HG02884 (cell line): ENCODE results near the gene FRMD5.

Experiments
- ATAC-seq: cut with Tn5 transposase; IDR thresholded peaks from one replicate; pipeline ENCODE4 v1.9.1; 2021; ENCODE audit warnings: mild to moderate bottlenecking, moderate library complexity; ENCODE audit not compliant: unreplicated experiment

FRMD5 gene

DNA sequence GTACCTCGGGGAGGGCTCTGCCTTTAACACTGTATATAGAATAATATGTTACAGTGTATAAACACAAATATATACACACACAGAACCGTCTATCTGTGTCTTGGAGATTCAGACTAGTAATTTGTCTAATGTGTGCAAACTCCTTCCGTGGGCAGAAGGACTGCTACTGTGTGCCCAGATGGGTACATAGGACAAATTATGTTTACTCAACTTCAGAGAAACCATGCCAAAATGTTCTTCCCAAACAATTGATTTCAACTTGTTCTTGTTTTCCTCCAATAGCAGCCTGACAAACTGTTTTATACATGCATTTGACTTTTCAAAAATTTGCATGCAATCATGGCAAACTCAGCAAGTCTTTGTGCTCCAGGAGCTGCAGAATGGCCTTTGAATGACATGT, 97.5 kb downstream of the FRMD5 start:
- no peak for ATAC-seq

DNA sequence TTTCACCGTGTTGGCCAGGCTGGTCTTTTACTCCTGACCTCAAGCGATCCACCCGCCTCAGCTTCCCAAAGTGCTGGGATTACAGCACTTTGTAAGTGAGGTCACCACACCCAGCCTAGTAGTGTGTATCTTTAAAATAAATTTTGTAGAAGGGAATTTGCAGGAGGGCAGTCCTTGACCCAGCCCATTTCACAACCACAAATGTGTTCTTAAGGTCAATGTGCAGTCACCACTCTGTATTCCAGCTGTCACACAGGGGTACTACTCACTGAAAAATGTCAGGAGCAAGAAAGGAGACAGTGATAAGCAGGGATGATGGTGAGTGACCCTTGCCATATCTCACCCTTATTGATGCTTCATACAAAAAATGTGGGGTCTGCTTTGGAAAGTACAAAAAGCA, 98.5 kb downstream of the FRMD5 start:
- no peak for ATAC-seq

DNA sequence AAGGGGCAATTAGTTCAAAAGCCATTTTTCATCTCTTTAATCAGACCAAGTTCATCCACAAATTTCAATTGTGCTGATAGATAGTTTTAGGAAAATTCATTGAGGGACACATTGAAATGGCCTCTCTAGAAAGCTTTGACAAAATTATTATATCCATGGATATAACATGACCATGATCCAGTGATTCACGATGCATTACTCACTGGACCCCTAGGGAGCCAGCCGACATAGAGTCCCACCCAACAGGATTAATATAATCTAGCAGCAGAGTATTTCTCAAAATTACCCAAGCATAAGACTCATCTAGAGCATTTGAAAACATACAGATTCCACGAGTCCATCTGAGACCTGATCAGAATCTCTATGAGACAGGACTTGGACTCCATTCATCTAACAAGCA, 100.3 kb downstream of the FRMD5 start:
- no peak for ATAC-seq

DNA sequence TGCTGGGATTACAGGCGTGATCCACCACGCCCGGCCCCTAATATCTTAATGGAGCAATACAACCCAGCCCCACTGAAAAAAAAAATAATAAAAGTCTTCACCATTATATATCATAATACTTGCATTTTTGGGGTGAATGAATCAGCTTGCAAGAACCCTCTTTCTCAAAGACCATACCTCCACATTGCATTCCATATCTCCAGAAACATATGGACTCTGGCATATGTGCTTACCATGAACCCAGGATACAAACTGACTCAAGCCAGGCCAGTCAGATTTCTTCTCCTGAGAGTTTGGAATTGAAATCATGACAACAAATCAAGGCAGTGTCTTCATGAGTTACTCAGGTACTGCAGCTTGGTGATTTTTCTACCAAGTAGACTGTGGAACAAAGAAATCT, 101.2 kb downstream of the FRMD5 start:
- ATAC-seq, result no peak

DNA sequence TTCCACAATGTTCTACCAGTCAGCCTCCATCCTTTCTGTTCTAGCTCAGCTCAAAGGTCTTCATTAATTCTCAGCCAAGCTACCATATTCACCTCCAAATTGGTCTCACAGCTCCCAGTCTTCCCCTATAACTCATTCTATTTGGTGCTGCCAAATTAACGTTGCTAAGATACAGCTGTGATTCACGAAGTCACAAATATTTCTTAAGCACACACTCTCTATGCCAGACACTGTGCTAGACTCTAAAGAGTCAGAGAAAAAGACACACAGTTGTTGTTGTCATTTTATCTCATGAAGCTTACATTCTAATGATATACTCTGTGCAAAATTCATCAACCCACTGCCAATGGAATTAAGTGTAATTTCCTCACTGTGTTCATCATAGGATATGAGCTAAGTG, 102.8 kb downstream of the FRMD5 start:
- ATAC-seq, result no peak

DNA sequence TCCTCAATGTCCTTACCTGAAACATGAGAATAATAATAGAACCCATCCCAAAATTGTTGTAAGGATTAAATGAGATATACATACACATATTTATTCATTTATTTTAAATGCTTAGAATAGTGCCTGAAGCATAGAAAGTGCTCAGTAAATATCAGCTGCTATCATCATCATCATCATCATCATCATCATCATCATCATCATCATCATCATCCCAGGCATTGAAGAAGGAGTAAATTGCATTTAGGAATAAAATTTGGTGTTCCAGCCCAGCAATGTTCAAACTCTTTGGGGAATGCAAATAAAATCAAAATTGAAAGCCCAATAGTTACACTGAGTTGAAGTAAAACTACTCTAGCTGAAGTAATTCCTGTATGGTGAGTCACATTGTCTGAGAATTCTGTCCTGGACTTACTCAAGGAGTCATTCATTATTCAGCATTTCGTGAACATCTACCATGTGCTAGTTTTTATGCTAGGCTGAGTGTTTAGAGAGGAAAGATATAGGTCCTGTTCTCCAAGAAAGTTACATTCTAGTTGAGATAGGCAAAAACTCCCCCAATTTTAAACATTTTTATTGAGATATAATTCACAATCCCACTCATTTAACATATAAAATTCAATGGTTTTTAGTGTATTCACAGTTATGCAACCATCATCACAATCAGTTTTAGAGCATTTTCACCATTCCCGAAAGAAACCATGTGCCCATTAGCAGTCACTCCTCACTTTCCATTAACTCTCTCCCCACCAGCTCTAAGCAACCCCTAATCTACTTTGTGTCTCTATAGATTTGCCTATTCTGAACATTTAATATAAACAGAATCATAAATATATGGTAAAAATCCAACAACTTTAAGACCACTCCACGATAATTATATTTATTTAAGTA, 107.2 kb downstream of the FRMD5 start:
- no peak for ATAC-seq

DNA sequence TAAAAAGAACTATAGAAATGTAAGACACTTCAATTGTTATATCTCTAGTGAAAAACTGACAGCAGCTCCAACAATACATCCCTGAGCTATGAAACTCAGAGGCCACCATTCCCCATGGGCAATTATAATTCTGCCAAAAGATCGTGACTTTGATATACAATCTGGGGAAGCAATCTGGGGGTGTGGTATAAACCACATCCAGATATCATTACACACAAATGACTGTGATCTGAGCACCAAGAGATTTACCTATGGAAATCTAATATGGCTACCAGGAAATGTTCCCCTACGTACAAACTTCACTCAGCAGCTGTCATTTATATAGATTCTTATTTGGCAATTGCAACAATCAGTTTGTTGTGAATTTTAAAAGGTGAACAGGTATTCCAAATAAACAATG, 110.3 kb downstream of the FRMD5 start:
- no peak for ATAC-seq

DNA sequence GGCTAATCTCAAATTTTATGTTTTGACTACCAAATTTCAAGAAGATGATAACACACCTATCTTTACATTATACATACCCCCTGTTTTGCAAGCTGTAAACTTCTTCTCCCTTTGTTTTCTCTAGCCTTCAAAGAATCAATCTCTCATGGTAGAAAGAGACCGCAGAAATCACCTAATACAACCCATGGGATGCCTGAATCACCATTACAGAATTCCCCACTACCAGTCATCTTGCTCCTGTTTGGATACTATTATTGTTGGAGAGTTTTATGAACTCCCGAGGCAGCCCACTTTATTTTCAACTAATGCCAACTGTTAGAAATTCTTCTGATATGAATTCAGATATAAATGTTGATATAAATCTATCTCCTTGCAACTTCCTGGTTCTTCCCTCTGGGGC, 110.9 kb downstream of the FRMD5 start:
- ATAC-seq, result no peak

DNA sequence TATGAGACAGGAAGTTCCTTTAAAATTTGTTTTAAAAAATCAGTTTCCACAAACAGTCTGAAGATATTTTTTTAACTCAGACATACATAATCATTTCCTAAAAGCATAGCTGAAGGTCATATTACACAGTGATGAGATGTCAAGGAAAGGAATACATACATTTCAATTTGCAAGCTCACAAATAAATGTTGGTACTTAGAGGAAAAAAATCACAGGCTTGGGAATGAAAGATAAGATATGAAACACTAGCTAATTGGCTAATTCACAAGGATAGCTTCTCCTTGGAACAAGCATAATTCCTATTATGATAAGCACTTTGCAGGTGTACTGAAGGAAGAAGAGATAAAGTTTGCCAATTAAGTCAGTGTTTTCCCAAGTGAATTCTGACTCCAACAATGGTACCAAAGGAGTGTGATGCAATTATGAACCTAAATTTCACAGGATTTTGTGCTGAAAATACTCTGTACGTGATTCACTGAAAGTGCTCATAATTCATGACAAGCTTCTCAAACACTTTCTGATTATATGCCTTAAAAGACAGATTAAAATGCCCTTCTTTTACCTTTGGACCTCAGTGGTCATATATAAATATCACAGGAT, 112.4 kb downstream of the FRMD5 start:
- no peak for ATAC-seq

DNA sequence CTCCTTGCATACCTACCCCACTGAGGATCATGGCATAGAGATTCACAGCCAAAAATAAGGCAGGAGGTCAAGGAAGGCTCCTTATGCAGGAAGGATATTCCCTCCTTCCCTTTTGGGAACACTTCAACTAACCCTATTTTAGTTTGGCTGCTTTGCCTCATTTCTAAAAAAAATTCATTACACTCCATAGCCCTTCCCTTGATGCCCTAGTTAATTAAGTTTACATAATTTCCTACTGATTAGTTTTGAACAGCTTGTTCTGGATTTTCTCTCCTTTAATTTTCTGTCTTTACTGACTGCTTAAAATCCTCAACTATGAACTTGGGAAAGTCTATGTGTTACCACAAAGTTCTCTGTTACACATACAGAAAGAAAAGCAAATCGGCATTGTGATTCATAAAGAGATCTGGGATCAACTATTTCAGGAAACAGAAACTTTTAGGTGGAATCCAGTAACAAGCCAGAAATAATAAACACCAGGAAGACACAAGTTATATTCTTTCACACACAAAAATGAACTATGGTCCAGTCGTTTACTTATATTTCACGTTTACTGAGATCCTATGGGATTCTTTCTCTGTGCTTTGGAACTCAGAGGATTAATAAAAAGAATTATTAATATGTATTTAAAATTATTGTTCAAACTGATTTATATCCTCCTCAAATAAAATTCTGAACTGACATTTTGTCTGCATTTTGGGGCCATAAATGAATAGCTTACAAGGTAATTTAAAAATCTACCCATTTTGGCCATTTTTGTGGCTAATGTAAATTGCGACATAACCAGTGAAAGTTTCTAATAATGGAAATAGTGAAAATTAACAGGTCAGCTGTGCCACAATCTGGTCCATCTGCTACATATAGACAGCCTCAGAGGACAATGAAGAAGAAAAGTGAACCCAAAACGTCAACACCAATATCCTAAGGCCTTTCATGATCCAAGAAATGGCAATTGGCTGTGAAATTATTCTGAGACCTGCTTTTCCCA, 113.8 kb downstream of the FRMD5 start:
- ATAC-seq, result no peak

DNA sequence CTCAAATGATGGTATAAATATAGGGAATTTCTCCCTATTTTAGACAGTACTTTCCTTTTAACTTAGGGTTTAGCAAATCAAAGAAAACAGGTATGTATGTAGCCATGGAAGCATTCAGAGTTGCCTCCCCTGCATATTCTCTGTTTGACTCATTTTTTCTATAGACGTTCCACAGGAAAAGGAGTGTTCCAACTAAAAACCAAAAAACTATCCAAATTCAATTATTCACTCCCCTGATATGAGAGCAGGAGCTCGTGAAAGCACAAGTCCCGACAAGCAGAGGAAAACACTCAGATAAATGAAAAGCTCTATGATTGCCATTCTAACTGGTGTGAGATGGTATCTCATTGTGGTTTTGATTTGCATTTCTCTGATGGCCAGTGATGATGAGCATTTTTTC, 119.5 kb downstream of the FRMD5 start:
- ATAC-seq, result no peak

DNA sequence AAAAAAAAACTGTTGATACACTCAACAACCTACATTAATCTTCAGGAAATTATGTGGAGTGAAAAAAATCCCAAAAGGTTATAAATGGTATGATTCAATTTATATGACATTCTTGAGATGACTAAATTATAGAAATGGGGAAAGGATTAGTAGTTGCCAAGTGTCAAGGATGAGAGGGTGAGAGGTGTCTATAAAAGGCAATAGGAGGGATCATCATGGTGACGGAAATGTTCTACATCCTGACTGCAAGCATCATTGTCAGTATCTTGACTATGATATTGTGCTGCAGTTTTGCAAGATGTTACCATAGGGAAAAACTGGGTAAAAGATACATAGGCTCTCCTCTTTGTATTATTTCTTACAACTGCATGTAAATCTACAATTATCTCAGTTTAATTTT, 125.6 kb downstream of the FRMD5 start:
- ATAC-seq, result no peak

DNA sequence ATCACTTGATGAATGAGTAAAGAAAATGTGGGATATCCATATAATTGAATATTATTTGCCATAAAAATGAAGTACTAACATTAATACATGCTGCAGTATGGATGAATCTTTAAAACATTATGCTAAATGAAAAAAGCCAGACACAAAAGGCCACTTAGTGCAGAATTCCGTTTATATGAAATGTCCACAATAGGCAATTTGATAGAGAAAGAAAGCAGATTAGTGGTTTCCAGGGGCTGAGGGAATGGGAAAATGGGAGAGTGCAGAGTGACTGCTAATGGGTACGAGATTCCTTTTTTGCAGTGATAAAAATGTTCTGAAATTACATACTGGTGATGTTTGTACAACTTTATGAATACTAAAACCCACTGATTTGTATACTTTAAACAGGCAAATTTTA, 126.7 kb downstream of the FRMD5 start:
- ATAC-seq, result no peak

DNA sequence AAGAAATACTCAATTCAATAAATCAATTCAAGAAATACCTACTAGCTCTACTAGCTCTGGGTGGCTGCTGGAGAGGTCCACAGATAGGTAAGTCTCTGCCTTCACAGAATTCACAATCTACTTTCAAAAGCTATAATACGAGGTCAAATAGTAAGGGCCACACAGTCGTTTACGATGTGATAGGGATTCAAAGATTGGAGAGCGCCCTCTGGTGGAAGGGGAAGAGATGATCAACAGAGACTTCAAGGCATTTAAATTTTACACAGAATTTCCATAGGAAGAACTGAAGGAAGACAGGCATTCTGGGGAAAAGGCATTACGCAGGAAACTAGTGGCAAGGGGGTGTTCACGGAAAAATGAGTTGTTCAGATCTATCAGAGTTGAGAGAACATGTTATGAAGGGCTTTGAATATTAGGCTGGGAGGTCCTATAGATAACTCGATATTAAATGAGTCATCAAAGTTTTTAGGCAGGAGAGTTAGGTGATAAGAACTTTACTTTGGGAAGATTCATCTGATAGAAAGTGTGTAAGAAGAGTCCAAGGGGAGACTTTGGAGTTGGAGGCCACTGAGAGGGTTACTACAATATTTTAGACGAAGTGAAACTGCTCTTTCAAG, 128.8 kb downstream of the FRMD5 start:
- ATAC-seq, result no peak

DNA sequence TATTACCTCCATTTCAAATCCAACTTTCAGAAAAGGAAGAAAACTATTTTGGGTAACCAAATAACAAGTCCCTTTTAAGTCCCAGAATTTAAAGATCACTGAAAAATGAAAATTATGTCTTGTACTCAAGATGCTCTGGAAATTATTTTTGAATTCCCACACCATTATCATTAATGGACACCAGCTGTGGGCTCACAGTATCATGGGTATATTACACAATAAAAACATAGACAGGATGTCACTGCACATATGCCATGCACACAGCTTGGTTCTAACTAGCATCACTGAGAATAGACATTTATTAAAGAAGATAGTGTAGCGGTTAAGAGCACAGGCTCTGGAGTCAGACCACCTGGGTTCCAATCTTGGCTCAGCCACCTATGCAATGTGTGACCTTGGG, 130.4 kb downstream of the FRMD5 start:
- ATAC-seq, result no peak

DNA sequence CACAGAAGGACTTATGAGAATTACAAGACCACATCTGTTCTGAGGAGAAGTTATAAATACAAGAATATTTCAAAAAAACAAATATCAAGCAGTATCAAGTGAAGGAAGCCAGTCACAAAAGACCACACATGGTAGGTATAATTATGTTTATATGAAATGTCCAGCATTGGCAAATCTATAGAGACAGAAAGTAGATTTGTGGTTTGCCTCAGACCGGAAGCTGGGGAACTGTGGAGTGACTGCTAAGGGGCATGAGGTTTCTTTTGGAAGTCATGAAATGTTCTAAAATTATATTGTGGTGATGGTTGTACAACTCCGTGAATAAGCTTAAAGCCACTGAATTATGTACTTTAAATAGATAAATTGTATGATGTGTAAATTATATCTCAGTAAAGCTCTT, 136.9 kb downstream of the FRMD5 start:
- ATAC-seq, result no peak

DNA sequence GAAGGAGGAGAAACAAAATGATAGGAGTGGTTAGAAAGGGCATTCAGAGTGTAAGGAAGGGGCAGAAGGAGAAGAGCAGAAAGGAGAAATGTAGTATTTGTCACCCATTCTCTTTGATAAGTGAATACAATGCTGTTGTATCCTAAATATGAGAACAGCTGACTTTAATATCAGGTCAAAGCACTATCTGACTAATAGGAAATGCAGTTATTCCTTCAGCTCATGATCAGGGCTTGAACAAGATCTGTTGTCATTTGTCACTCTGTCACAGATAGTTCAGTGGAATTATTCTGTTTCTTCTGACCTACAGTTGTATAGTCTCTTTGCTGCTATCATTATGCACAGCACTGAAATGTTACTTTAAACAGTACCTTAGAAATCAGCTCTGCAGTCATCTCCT, 149.4 kb downstream of the FRMD5 start:
- no peak for ATAC-seq

DNA sequence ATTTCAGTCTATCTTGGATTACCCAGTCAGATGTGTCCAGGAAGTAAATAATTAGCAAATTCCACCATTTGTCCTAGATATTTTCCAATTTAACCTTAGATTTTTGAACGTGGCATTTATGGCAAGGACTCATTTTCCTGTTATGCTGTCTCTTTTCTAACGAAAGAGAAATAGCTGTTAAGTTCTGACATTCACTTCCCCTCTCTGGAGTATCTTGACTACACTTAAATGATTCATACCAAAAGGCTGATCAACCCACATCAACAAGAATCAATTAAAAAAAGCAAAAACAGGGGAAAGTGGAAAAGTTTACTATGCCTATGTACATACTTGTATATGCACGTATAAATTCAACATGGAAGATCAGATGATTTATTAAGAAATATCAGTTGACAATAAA, 149.9 kb downstream of the FRMD5 start:
- no peak for ATAC-seq

DNA sequence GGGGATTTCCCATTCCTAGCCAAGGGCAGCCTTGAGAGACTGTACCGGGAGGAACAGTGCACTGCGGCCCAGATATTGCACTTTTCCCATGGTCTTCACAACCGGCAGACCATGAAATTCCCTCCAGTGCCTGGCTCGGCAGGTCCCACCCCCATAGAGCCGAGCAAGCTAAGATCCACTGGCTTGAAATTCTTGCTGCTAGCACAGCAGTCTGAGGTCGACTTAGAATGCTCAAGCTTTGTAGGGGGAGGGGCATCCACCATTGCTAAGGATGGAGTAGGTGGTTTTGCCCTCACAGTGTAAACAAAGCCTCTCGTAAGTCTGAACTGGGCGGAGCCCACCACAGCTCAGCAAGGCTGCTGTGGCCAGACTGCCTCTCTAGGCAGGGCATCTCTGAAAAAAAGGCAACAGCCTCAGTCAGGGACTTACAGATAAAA, 156.3 kb downstream of the FRMD5 start:
- no peak for ATAC-seq

DNA sequence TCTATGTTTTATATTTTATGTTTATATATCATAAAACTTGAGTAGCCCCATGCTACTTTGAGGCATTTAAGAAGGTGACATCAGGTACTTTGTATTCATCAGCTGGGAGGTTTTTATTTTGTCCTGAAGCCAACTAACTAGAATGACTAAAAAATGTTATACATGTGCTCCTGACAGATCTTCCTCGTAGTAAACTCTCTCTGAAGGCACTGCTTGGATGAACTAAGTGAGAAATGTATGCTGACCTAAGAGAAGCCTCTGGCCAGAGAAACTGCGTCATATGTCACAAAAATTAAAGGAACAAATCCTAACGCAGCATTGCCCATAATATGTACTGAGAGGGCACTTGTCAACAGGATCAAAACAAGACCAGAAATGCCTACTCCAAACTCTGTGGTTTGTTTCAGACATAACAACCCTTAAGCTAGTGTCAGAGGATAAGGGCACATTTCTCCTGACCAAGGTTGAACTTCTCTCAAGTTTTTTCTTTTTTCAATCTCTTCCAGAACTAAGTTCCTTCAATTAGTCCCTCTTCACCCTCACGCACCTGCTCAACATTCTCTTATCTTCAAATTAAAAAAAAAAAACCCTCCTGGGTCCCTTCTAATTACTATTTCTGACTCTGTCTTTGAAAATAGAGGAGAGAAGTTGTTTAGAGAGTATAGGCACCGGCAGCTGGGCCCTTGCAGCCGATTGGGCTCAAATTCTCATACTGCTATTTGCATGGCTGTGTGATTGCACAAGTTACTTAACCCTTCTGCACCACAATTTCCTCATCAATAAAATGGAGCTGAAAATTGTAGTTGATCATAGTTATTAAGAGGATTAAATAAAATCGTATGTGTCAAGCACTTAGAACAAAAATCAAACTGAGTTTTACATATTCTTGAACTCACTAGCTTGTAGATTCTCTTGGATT, 159.0 kb downstream of the FRMD5 start:
- ATAC-seq, result no peak
